Measurements from ENCODE around the gene KLB.

GRCh38 chr4:39452860-39453587 is 46.3 kb downstream of the KLB start:
- no peak for TF ChIP-seq EZH2phosphoT487 (IDR thresholded peaks at IDR 0.05; ENCODE audit: low read length)
- TF ChIP-seq EZH2 (optimal IDR thresholded peaks at IDR 0.05; ENCODE audit: low read depth, low read length) = no peak
